ENCODE measurements around the gene GPR34.

GRCh38 chrX:41684138-41684537 is 4.6 kb upstream of the GPR34 start:
- no peak for TF ChIP-seq CTCF (IDR thresholded peaks at IDR 0.05)
- no peak for TF ChIP-seq ZFX (IDR thresholded peaks at IDR 0.05; ENCODE audit: borderline replicate concordance)
